ENCODE results near the gene CIAO2B.
"Not testable (repeated sequence)": the region's sequence is repeated elsewhere in the genome, so short reads cannot be mapped to it uniquely, and the experiment has no call there.

CIAO2B gene

GRCh38 chr16:66903544-66904427, 30.4 kb downstream of the CIAO2B start:
- no peak for DNase-seq

GRCh38 chr16:66902648-66903543, 31.3 kb downstream of the CIAO2B start:
- DNase-seq: no peak

- no peak for DNase-seq
Observed at GRCh38 chr16:66901626-66902025, 32.6 kb downstream of the CIAO2B start.

GRCh38 chr16:66900721-66901441, 33.3 kb downstream of the CIAO2B start:
- no peak for DNase-seq

- peak; percentile 72 for DNase-seq
Observed at GRCh38 chr16:66899945-66900710, 34.1 kb downstream of the CIAO2B start.

- DNase-seq: no peak
Observed at GRCh38 chr16:66899310-66899944, 34.8 kb downstream of the CIAO2B start.

GRCh38 chr16:66898933-66899309, 35.3 kb downstream of the CIAO2B start:
- no peak for DNase-seq

GRCh38 chr16:66898207-66898606, 36.0 kb downstream of the CIAO2B start:
- DNase-seq: no peak

GRCh38 chr16:66896682-66897081, 37.5 kb downstream of the CIAO2B start:
- not testable (repeated sequence) for DNase-seq

GRCh38 chr16:66895999-66896398, 38.2 kb downstream of the CIAO2B start:
- no peak for DNase-seq

- no peak for DNase-seq
Observed at GRCh38 chr16:66895689-66895979, 38.6 kb downstream of the CIAO2B start.

- DNase-seq: peak; percentile 34
Observed at GRCh38 chr16:66894948-66895688, 39.1 kb downstream of the CIAO2B start.

- DNase-seq: no peak
Observed at GRCh38 chr16:66894055-66894454, 40.1 kb downstream of the CIAO2B start.

GRCh38 chr16:66891797-66892196, 42.4 kb downstream of the CIAO2B start:
- no peak for DNase-seq

GRCh38 chr16:66891360-66891759, 42.8 kb downstream of the CIAO2B start:
- DNase-seq: no peak

- no peak for DNase-seq
Observed at GRCh38 chr16:66890799-66891198, 43.4 kb downstream of the CIAO2B start.

GRCh38 chr16:66889622-66890021, 44.6 kb downstream of the CIAO2B start:
- DNase-seq: no peak

- DNase-seq: no peak
Observed at GRCh38 chr16:66888647-66889615, 45.3 kb downstream of the CIAO2B start.

- no peak for DNase-seq
Observed at GRCh38 chr16:66886914-66887313, 47.3 kb downstream of the CIAO2B start.

- no peak for DNase-seq
Observed at GRCh38 chr16:66886321-66886720, 47.9 kb downstream of the CIAO2B start.

All from DMS153 (cell line).